Smooth muscle cell (in vitro differentiated cells): ENCODE measurements around the gene TIGIT. TPM values are rescaled to one million over a fixed set of nuclear protein-coding genes. Genes with fewer than 3 reads are reported as not detected.

Experiments used
- DNase-seq: peaks from one replicate; lab custom pipeline; 2025; ENCODE audit not compliant: unreplicated experiment; lab: John Stamatoyannopoulos, UW
- H2AFZ ChIP-seq: fragments of 200-600 bp; sonication (generic); 2 replicates; pipeline ENCODE4 v1.6.0; 2016; ENCODE audit warnings: antibody characterized with exemption, low read depth, mild to moderate bottlenecking
- H3F3A ChIP-seq: fragments of 200-600 bp; sonication (generic); 2 replicates; pipeline ENCODE4 v1.6.0; 2017; ENCODE audit warnings: antibody characterized with exemption, low read depth
- H3K27ac ChIP-seq: fragments of 200-600 bp; sonication (generic); 2 replicates; pipeline ENCODE4 v1.5.1; 2016; ENCODE audit warnings: low read depth, mild to moderate bottlenecking
- H3K27me3 ChIP-seq: fragments of 200-600 bp; sonication (generic); 2 replicates; pipeline ENCODE4 v1.6.1; 2016; ENCODE audit warnings: low read depth, mild to moderate bottlenecking
- H3K36me3 ChIP-seq: fragments of 200-600 bp; sonication (generic); 2 replicates; pipeline ENCODE4 v1.5.1; 2016; ENCODE audit warnings: low read depth
- H3K4me1 ChIP-seq: fragments of 200-600 bp; sonication (generic); 2 replicates; pipeline ENCODE4 v1.5.1; 2016; ENCODE audit warnings: low read depth
- H3K4me2 ChIP-seq: fragments of 200-600 bp; sonication (generic); 2 replicates; pipeline ENCODE4 v1.6.0; 2016; ENCODE audit warnings: mild to moderate bottlenecking
- H3K4me3 ChIP-seq: fragments of 200-600 bp; sonication (generic); 2 replicates; pipeline ENCODE4 v1.5.1; 2016; ENCODE audit warnings: mild to moderate bottlenecking
- H3K79me2 ChIP-seq: fragments of 200-600 bp; sonication (generic); 2 replicates; pipeline ENCODE4 v1.6.0; 2016; ENCODE audit warnings: low read depth, mild to moderate bottlenecking
- H3K9ac ChIP-seq: fragments of 200-600 bp; sonication (generic); 2 replicates; pipeline ENCODE4 v1.6.0; 2016; ENCODE audit warnings: low read depth
- H3K9me3 ChIP-seq: fragments of 200-600 bp; sonication (generic); replicated peaks from 2 replicates; pipeline ENCODE4 v1.5.1; 2016; ENCODE audit warnings: low read depth
- H4K20me1 ChIP-seq: fragments of 200-600 bp; sonication (generic); 2 replicates; pipeline ENCODE4 v1.6.0; 2016; ENCODE audit warnings: low read depth
- WGBS: methylation state at CpG from one replicate; pipeline ENCODE4 v1.1.7; 2016; ENCODE audit warnings: low lambda C conversion rate; 5-methylcytosine and 5-hydroxymethylcytosine counted together
- polyA plus RNA-seq: library from polyadenylated mRNA; unstranded; fragments of >200 nt; fragmentation: Nextera tagmentation; extraction: Ambion mirVana; gene quantifications from 2 replicates; pipeline ENCODE4 v1.2.1, GENCODE V29; 2016
- total RNA-seq: library from RNA; depleted of rRNA; stranded (reverse); fragments of >200 nt; gene quantifications from 2 replicates; pipeline ENCODE4 v1.2.3, GENCODE V29; 2014
- TF ChIP-seq, protein P1 (sequence below): fragments of 200-600 bp; sonication (generic); IDR thresholded peaks from 2 replicates; pipeline ENCODE4 v1.5.1; 2017; ENCODE audit warnings: borderline replicate concordance, mild to moderate bottlenecking, antibody characterized with exemption; ENCODE audit not compliant: insufficient read depth, poor library complexity, severe bottlenecking

The TIGIT gene
- total and polyA plus RNA-seq, 2 experiments from 2014 or later: not detected

DNA sequence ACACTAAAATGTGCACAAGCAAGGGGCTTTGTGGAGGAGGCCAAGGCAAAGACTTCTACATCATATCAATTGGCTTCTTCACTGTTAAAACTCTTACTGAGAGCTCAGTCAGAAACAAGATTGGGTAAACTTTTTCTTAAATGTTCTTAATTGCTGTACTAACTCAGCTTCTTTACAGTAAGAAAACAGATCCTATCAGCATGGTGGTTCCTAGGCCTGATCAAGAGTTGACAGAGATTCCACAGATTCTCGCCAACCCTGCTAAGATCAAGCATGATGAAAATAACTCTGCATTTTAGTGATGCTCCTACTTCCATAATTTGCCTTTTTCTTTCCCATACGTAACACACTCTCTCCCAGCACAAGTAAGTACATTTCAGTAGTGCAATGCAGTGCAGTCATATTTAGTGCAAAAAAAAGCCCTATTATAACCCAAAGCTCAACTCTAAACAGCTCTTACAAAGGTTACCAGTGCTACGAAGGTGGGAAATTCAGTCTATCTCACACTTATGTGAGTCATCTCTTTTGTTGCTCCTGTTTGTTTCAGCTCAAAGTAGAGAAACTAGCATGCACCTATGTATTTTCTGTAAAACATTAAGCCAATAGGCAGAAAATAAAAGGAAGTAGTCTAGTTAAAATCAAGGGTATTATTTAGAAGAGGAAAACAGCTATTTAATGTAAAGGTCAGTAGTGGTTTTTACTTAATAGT lies 29.9 kb downstream of the TIGIT start:
- WGBS: 85% methylated on average over 3 of the region's 3 CpGs
- H3K4me1 ChIP-seq: peaks cover 22% of the 10 kb centered on the region
- H3K79me2 ChIP-seq: no peaks in the 10 kb centered on the region
- no peaks in the 10 kb centered on the region for H3F3A ChIP-seq
- H4K20me1 ChIP-seq: no peaks in the 10 kb centered on the region
- H3K36me3 ChIP-seq: no peaks in the 10 kb centered on the region
- H2AFZ ChIP-seq: no peak overlapping the region
- no peak overlapping the region for H3K27ac ChIP-seq
- H3K27me3 ChIP-seq: no peaks in the 10 kb centered on the region
- no peak overlapping the region for H3K4me2 ChIP-seq
- no peak overlapping the region for H3K4me3 ChIP-seq
- DNase-seq: no peak
- no peak overlapping the region for H3K9ac ChIP-seq
- H3K9me3 ChIP-seq: no peaks in the 10 kb centered on the region
- TF ChIP-seq, protein P1, sequence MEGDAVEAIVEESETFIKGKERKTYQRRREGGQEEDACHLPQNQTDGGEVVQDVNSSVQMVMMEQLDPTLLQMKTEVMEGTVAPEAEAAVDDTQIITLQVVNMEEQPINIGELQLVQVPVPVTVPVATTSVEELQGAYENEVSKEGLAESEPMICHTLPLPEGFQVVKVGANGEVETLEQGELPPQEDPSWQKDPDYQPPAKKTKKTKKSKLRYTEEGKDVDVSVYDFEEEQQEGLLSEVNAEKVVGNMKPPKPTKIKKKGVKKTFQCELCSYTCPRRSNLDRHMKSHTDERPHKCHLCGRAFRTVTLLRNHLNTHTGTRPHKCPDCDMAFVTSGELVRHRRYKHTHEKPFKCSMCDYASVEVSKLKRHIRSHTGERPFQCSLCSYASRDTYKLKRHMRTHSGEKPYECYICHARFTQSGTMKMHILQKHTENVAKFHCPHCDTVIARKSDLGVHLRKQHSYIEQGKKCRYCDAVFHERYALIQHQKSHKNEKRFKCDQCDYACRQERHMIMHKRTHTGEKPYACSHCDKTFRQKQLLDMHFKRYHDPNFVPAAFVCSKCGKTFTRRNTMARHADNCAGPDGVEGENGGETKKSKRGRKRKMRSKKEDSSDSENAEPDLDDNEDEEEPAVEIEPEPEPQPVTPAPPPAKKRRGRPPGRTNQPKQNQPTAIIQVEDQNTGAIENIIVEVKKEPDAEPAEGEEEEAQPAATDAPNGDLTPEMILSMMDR: no peak

DNA sequence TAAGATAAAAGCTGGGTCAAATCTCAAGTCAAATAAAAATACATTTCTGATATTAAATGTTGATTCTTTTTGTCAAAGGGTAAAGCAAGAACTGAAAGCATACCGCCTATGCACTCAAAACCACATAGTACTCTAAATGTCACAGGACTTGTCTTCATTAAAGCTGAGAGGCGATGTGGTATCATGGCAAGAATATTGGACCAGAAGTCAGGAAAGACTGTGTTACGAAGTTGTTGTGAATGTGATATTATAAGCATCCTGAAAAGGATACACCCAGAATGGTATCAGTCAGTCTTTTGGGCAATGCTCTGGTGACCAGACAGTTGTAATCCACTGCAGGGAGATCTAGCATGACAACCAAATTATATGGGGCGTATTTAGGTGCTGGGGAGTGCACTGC lies 33.8 kb downstream of the TIGIT start:
- Histone ChIP-seq H4K20me1 (no peaks in the 10 kb centered on the region), H3K27me3 (no peaks in the 10 kb centered on the region), H3F3A (no peaks in the 10 kb centered on the region), H3K4me3 (no peak overlapping the region), H3K79me2 (no peaks in the 10 kb centered on the region), H3K9ac (no peak overlapping the region), H3K9me3 (no peaks in the 10 kb centered on the region), H3K4me1 (peaks cover 16% of the 10 kb centered on the region), H3K4me2 (no peak overlapping the region), H3K36me3 (no peaks in the 10 kb centered on the region), H3K27ac (no peak overlapping the region), H2AFZ (no peak overlapping the region)
- TF ChIP-seq, protein P1: no peak
- WGBS: 95% methylated on average over 4 of the region's 4 CpGs
- DNase-seq: no peak

GRCh38 chr3:114328345-114328744 lies 34.5 kb downstream of the TIGIT start:
- no peak for DNase-seq
- Histone ChIP-seq H3K27ac (no peak overlapping the region), H3K79me2 (no peaks in the 10 kb centered on the region), H3K9ac (no peak overlapping the region), H3K4me2 (no peak overlapping the region), H3F3A (no peaks in the 10 kb centered on the region), H3K9me3 (no peaks in the 10 kb centered on the region), H3K4me3 (no peak overlapping the region), H3K4me1 (peaks cover 19% of the 10 kb centered on the region), H3K27me3 (no peaks in the 10 kb centered on the region), H4K20me1 (no peaks in the 10 kb centered on the region), H2AFZ (no peak overlapping the region), H3K36me3 (no peaks in the 10 kb centered on the region)
- WGBS: 74% methylated on average over 3 of the region's 3 CpGs
- TF ChIP-seq, protein P1: no peak

GRCh38 chr3:114329823-114330222 lies 36.0 kb downstream of the TIGIT start:
- TF ChIP-seq, protein P1: no peak
- DNase-seq: no peak
- Histone ChIP-seq H3K9ac (no peak overlapping the region), H3K4me3 (no peak overlapping the region), H3K4me1 (peaks cover 21% of the 10 kb centered on the region), H3K79me2 (no peaks in the 10 kb centered on the region), H3K27ac (no peak overlapping the region), H3K27me3 (no peaks in the 10 kb centered on the region), H3K4me2 (no peak overlapping the region), H3K36me3 (no peaks in the 10 kb centered on the region), H3K9me3 (no peaks in the 10 kb centered on the region), H3F3A (no peaks in the 10 kb centered on the region), H4K20me1 (no peaks in the 10 kb centered on the region), H2AFZ (no peak overlapping the region)
- 97% methylated on average over 2 of the region's 2 CpGs for WGBS
